WTC11 (cell line): ENCODE data around the gene STT3B. TPM values are rescaled to one million over a fixed set of nuclear protein-coding genes. Genes with fewer than 3 reads are reported as not detected.

Source experiments
- ATAC-seq: fragments of 200-7000 bp; cut with Tn5 transposase; 2 replicates; pipeline ENCODE4 v1.10.0; 2021; ENCODE audit warnings: mild to moderate bottlenecking, moderate library complexity
- CTCF ChIA-PET: fragments of 300-600 bp; sonication (Branson Sonifier 250); formaldehyde crosslinking; loops from one replicate; lab custom pipeline; 2021; ENCODE audit warnings: antibody characterized with exemption; lab: Charles Lee
- POLR2A ChIA-PET: fragments of 350-600 bp; sonication (Branson Sonifier 250); formaldehyde crosslinking; loops from one replicate; lab custom pipeline; 2021; ENCODE audit warnings: antibody characterized with exemption; lab: Charles Lee
- DNase-seq: peaks from one replicate; pipeline ENCODE4 v3.0.0; 2021; ENCODE audit warnings: low spot score
- H3K27ac Mint-ChIP-seq: 2 replicates; pipeline ENCODE4 v1.8.0; 2021; ENCODE audit warnings: mixed read lengths
- H3K27me3 Mint-ChIP-seq: 2 replicates; pipeline ENCODE4 v1.8.0; 2021; ENCODE audit warnings: low read depth, mild to moderate bottlenecking, moderate library complexity, mixed read lengths
- H3K36me3 Mint-ChIP-seq: 2 replicates; pipeline ENCODE4 v1.8.0; 2021; ENCODE audit warnings: mixed read lengths
- H3K4me1 Mint-ChIP-seq: 2 replicates; pipeline ENCODE4 v1.8.0; 2022; ENCODE audit warnings: mixed read lengths
- H3K4me3 Mint-ChIP-seq: 2 replicates; pipeline ENCODE4 v1.8.0; 2021; ENCODE audit warnings: mild to moderate bottlenecking, moderate library complexity, mixed read lengths
- H3K9me3 Mint-ChIP-seq: 2 replicates; pipeline ENCODE4 v1.8.0; 2021; ENCODE audit warnings: mixed read lengths
- EMX1 ChIP-seq: fragments of 250-450 bp; sonication (Bioruptor Pico); IDR thresholded peaks from 2 replicates; pipeline ENCODE4 v1.8.0; 2021; ENCODE audit warnings: mild to moderate bottlenecking
- ETV6 ChIP-seq: sonication (generic); formaldehyde crosslinking; IDR thresholded peaks from 2 replicates; pipeline ENCODE4 v1.8.1; 2022; ENCODE audit warnings: mild to moderate bottlenecking, missing genetic modification reagents
- FOXJ3 ChIP-seq: sonication (generic); formaldehyde crosslinking; IDR thresholded peaks from 2 replicates; pipeline ENCODE4 v1.9.0; 2021; ENCODE audit warnings: missing genetic modification reagents, mild to moderate bottlenecking, borderline replicate concordance
- GABPB1 ChIP-seq: sonication (generic); formaldehyde crosslinking; IDR thresholded peaks from 2 replicates; pipeline ENCODE4 v1.8.1; 2023; ENCODE audit warnings: mild to moderate bottlenecking, missing genetic modification reagents
- HMGXB4 ChIP-seq: sonication (generic); formaldehyde crosslinking; IDR thresholded peaks from 2 replicates; pipeline ENCODE4 v1.8.1; 2023; ENCODE audit warnings: mild to moderate bottlenecking, moderate library complexity, missing genetic modification reagents
- IRF2 ChIP-seq: sonication (generic); formaldehyde crosslinking; IDR thresholded peaks from 2 replicates; pipeline ENCODE4 v1.8.0; 2022; ENCODE audit warnings: low read depth, missing genetic modification reagents, borderline replicate concordance
- JAZF1 ChIP-seq: fragments of 250-450 bp; sonication (Bioruptor Pico); IDR thresholded peaks from 2 replicates; pipeline ENCODE4 v1.9.0; 2021; ENCODE audit warnings: moderate library complexity, mild to moderate bottlenecking, inconsistent platforms
- JUN ChIP-seq: sonication (generic); formaldehyde crosslinking; IDR thresholded peaks from 2 replicates; pipeline ENCODE4 v1.8.0; 2023; ENCODE audit warnings: mild to moderate bottlenecking, missing genetic modification reagents
- MXD4 ChIP-seq: fragments of 250-450 bp; sonication (Bioruptor Pico); IDR thresholded peaks from 2 replicates; pipeline ENCODE4 v1.8.0; 2021; ENCODE audit warnings: mild to moderate bottlenecking, moderate library complexity, borderline replicate concordance
- NFYB ChIP-seq: sonication (generic); formaldehyde crosslinking; conservative IDR thresholded peaks from 2 replicates; pipeline ENCODE4 v1.8.0; 2022; ENCODE audit warnings: low read depth, missing genetic modification reagents
- PRRX2 ChIP-seq: fragments of 250-450 bp; sonication (Bioruptor Pico); IDR thresholded peaks from 2 replicates; pipeline ENCODE4 v1.8.0; 2021; ENCODE audit warnings: mild to moderate bottlenecking
- RELA ChIP-seq: sonication (generic); formaldehyde crosslinking; IDR thresholded peaks from 2 replicates; pipeline ENCODE4 v1.8.1; 2022; ENCODE audit warnings: missing genetic modification reagents, mild to moderate bottlenecking, borderline replicate concordance
- SMAD3 ChIP-seq: sonication (generic); formaldehyde crosslinking; IDR thresholded peaks from 2 replicates; pipeline ENCODE4 v1.8.0; 2022; ENCODE audit warnings: missing genetic modification reagents, mild to moderate bottlenecking, borderline replicate concordance
- SP1 ChIP-seq: sonication (generic); formaldehyde crosslinking; conservative IDR thresholded peaks from 2 replicates; pipeline ENCODE4 v1.8.1; 2022; ENCODE audit warnings: missing genetic modification reagents
- TEAD1 ChIP-seq: sonication (generic); formaldehyde crosslinking; IDR thresholded peaks from 2 replicates; pipeline ENCODE4 v1.8.0; 2022; ENCODE audit warnings: mild to moderate bottlenecking, missing genetic modification reagents
- TEAD4 ChIP-seq: sonication (generic); formaldehyde crosslinking; IDR thresholded peaks from 2 replicates; pipeline ENCODE4 v1.8.0; 2022; ENCODE audit warnings: mild to moderate bottlenecking, missing genetic modification reagents
- ZBTB43 ChIP-seq: sonication (generic); formaldehyde crosslinking; IDR thresholded peaks from 2 replicates; pipeline ENCODE4 v1.8.1; 2023; ENCODE audit warnings: mild to moderate bottlenecking, missing genetic modification reagents
- ZNF138 ChIP-seq: sonication (generic); formaldehyde crosslinking; conservative IDR thresholded peaks from 2 replicates; pipeline ENCODE4 v1.8.1; 2022; ENCODE audit warnings: mild to moderate bottlenecking, moderate library complexity, missing genetic modification reagents
- ZNF219 ChIP-seq: sonication (generic); formaldehyde crosslinking; IDR thresholded peaks from 2 replicates; pipeline ENCODE4 v1.8.0; 2023; ENCODE audit warnings: missing genetic modification reagents, mild to moderate bottlenecking, borderline replicate concordance
- total RNA-seq: library from RNA; stranded (reverse); gene quantifications from 3 replicates; pipeline ENCODE4 v1.2.3, GENCODE V29; 2021
- TF ChIP-seq, protein P1 (sequence below): fragments of 250-450 bp; sonication (Bioruptor Pico); IDR thresholded peaks from 2 replicates; pipeline ENCODE4 v1.9.0; 2021; ENCODE audit warnings: mild to moderate bottlenecking
- TF ChIP-seq, protein P2 (sequence below): fragments of 250-450 bp; sonication (Bioruptor Pico); IDR thresholded peaks from 2 replicates; pipeline ENCODE4 v1.8.0; 2021; ENCODE audit warnings: mild to moderate bottlenecking
- TF ChIP-seq, protein P3 (sequence below): sonication (generic); formaldehyde crosslinking; IDR thresholded peaks from 2 replicates; pipeline ENCODE4 v1.8.0; 2023; ENCODE audit warnings: missing genetic modification reagents
- TF ChIP-seq, protein P4 (sequence below): fragments of 200-600 bp; IDR thresholded peaks from 2 replicates; pipeline ENCODE4 v1.8.0; 2022; ENCODE audit warnings: antibody characterized with exemption
- TF ChIP-seq, protein P5 (sequence below): sonication (generic); formaldehyde crosslinking; IDR thresholded peaks from 2 replicates; pipeline ENCODE4 v1.8.1; 2022; ENCODE audit warnings: low read depth, mild to moderate bottlenecking, moderate library complexity, missing genetic modification reagents, borderline replicate concordance

Gene STT3B
- total RNA-seq, 1 experiment from 2014 or later = 103 TPM

DNA sequence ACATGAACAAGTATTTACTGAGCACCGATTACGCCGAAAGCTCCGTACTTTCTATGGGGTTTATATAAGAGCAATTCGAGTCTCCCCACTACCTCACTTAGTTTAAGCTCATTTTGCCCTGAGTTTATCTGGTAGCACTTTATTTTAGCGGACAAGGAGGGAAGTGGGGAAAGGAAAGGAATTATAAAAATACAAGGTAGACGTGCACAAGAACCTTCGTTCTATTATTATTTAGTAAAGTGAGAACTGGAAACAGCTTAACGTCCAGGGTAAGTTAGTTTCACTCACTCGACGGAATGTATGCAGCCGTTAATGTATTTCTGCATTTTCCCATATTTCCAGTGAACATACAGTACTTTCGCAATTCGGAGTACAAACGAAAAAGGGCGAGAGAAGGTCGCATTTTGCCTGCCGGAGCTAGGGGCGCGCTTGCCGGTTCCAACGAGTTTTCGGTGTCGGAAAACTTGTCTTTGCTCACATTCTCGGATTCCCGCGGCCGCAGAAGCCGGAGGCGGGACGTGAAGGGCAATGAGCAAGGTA lies 1.2 kb upstream of the STT3B start:
- Mint-ChIP-seq H3K4me1 (peaks cover 21% of the 10 kb centered on the region), H3K9me3 (no peaks in the 10 kb centered on the region), H3K27me3 (no peaks in the 10 kb centered on the region)
- ATAC-seq (no peak), DNase-seq (no peak)
- ChIA-PET CTCF (interaction anchor here (0.6 to 4.3 kb wide), 6 partner anchors 19 to 443 kb away, joined by 3 to 38 read pairs (median 6); no protein-coding TSS in a partner anchor), POLR2A (interaction anchor here (0.6 to 1.9 kb wide), 9 partner anchors 9 to 787 kb away, joined by 3 to 6 read pairs (median 4); no protein-coding TSS in a partner anchor)
- TF ChIP-seq ZNF219 (CRISPR knock-in tag) (no peak), ZBTB43 (no peak), NFYB (CRISPR knock-in tag) (no peak), TEAD1 (CRISPR knock-in tag) (no peak), ETV6 (no peak), ZNF138 (CRISPR knock-in tag) (no peak), HMGXB4 (CRISPR knock-in tag) (no peak), PRRX2 (no peak), JAZF1 (CRISPR knock-in tag) (no peak), IRF2 (CRISPR knock-in tag) (no peak), TEAD4 (CRISPR knock-in tag) (no peak), SMAD3 (CRISPR knock-in tag) (no peak), GABPB1 (CRISPR knock-in tag) (no peak), MXD4 (CRISPR knock-in tag) (no peak), FOXJ3 (CRISPR knock-in tag) (no peak)
- TF ChIP-seq, protein P1, sequence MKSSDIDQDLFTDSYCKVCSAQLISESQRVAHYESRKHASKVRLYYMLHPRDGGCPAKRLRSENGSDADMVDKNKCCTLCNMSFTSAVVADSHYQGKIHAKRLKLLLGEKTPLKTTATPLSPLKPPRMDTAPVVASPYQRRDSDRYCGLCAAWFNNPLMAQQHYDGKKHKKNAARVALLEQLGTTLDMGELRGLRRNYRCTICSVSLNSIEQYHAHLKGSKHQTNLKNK (CRISPR knock-in tag) = no peak
- TF ChIP-seq, all 79 proteins: peak for 0
- Mint-ChIP-seq H3K36me3 (no peaks in the 10 kb centered on the region), H3K4me3 (no peak overlapping the region), H3K27ac (peak overlapping the region; percentile 98)

DNA sequence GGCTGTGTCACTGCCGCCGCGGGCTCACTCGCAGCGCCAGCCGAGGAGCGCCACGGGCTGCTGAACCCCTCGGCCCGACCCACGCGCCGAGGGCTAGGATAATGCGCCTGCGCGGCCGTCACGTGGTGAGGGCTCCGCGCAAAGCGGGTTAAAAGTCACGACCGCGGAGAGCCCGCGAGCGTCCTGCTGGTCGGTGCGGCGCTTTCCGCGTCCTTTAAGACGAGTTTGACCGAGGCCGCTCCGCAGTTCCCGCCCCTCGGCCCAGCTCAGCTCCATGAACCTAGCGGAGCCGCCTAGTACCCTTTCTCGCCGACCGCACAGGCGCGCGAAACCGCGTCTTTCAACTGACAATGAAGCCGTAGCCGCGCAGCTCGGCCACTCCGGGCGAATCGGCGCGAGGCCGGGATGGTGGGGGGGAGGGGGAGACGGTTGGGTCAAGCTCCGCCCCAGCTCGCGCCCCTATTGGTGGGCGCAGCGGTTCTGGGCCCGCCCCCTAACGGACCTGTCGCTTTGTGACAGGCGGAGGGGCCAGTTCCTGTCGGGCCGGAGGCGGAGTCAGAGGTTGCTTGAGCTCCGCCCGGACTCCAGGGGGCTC lies 636 bp upstream of the STT3B start:
- ChIA-PET CTCF (interaction anchor here (0.5 to 4.3 kb wide), 13 partner anchors 18 to 598 kb away, joined by 3 to 38 read pairs (median 4); no protein-coding TSS in a partner anchor), POLR2A (interaction anchor here (0.6 to 1.9 kb wide), 23 partner anchors 9 to 866 kb away, joined by 3 to 11 read pairs (median 4); no protein-coding TSS in a partner anchor)
- Mint-ChIP-seq H3K4me1 (peaks cover 25% of the 10 kb centered on the region), H3K27me3 (no peaks in the 10 kb centered on the region), H3K27ac (peak overlapping the region; percentile 98), H3K9me3 (no peaks in the 10 kb centered on the region), H3K36me3 (no peaks in the 10 kb centered on the region), H3K4me3 (no peak overlapping the region)
- ATAC-seq = peak; percentile 95
- peak; percentile 99 for DNase-seq
- TF ChIP-seq RELA (CRISPR knock-in tag) = peak; percentile 86; the same call in 1 of the 2 replicates
- TF ChIP-seq, protein P2, sequence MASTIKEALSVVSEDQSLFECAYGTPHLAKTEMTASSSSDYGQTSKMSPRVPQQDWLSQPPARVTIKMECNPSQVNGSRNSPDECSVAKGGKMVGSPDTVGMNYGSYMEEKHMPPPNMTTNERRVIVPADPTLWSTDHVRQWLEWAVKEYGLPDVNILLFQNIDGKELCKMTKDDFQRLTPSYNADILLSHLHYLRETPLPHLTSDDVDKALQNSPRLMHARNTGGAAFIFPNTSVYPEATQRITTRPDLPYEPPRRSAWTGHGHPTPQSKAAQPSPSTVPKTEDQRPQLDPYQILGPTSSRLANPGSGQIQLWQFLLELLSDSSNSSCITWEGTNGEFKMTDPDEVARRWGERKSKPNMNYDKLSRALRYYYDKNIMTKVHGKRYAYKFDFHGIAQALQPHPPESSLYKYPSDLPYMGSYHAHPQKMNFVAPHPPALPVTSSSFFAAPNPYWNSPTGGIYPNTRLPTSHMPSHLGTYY (CRISPR knock-in tag) = no peak
- TF ChIP-seq, protein P3, sequence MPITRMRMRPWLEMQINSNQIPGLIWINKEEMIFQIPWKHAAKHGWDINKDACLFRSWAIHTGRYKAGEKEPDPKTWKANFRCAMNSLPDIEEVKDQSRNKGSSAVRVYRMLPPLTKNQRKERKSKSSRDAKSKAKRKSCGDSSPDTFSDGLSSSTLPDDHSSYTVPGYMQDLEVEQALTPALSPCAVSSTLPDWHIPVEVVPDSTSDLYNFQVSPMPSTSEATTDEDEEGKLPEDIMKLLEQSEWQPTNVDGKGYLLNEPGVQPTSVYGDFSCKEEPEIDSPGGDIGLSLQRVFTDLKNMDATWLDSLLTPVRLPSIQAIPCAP (CRISPR knock-in tag) = peak; percentile 80; the same call in 1 of the 2 replicates
- TF ChIP-seq EMX1 (CRISPR knock-in tag) = no peak
- no peak; the same call in 1 of the 2 replicates for TF ChIP-seq JUN (CRISPR knock-in tag)
- TF ChIP-seq SP1 (CRISPR knock-in tag) = peak; percentile 82
- TF ChIP-seq, protein P4, sequence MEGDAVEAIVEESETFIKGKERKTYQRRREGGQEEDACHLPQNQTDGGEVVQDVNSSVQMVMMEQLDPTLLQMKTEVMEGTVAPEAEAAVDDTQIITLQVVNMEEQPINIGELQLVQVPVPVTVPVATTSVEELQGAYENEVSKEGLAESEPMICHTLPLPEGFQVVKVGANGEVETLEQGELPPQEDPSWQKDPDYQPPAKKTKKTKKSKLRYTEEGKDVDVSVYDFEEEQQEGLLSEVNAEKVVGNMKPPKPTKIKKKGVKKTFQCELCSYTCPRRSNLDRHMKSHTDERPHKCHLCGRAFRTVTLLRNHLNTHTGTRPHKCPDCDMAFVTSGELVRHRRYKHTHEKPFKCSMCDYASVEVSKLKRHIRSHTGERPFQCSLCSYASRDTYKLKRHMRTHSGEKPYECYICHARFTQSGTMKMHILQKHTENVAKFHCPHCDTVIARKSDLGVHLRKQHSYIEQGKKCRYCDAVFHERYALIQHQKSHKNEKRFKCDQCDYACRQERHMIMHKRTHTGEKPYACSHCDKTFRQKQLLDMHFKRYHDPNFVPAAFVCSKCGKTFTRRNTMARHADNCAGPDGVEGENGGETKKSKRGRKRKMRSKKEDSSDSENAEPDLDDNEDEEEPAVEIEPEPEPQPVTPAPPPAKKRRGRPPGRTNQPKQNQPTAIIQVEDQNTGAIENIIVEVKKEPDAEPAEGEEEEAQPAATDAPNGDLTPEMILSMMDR = no peak
- TF ChIP-seq, protein P5, sequence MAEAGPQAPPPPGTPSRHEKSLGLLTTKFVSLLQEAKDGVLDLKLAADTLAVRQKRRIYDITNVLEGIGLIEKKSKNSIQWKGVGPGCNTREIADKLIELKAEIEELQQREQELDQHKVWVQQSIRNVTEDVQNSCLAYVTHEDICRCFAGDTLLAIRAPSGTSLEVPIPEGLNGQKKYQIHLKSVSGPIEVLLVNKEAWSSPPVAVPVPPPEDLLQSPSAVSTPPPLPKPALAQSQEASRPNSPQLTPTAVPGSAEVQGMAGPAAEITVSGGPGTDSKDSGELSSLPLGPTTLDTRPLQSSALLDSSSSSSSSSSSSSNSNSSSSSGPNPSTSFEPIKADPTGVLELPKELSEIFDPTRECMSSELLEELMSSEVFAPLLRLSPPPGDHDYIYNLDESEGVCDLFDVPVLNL = peak; percentile 56; the same call in 1 of the 2 replicates
